ENCODE measurements around the gene BCL11B. TPM values are rescaled to one million over a fixed set of nuclear protein-coding genes. Genes with fewer than 3 reads are reported as not detected.

Gene BCL11B
- total and polyA plus RNA-seq, 11 donors = 0.04 to 2.1 (median 0.15) TPM; not detected in 3

- H3K36me3 ChIP-seq = no peaks in the 10 kb centered on the region
- H3K4me1 ChIP-seq = no peaks in the 10 kb centered on the region
- H3K9me3 ChIP-seq = no peaks in the 10 kb centered on the region
- DNase-seq (no peak), ATAC-seq (no peak)
- intact Hi-C loops (cut with DNase I) = no loop called here
- TF ChIP-seq POLR2A (IDR thresholded peaks at IDR 0.05) = no peak
- TF ChIP-seq, protein P1, sequence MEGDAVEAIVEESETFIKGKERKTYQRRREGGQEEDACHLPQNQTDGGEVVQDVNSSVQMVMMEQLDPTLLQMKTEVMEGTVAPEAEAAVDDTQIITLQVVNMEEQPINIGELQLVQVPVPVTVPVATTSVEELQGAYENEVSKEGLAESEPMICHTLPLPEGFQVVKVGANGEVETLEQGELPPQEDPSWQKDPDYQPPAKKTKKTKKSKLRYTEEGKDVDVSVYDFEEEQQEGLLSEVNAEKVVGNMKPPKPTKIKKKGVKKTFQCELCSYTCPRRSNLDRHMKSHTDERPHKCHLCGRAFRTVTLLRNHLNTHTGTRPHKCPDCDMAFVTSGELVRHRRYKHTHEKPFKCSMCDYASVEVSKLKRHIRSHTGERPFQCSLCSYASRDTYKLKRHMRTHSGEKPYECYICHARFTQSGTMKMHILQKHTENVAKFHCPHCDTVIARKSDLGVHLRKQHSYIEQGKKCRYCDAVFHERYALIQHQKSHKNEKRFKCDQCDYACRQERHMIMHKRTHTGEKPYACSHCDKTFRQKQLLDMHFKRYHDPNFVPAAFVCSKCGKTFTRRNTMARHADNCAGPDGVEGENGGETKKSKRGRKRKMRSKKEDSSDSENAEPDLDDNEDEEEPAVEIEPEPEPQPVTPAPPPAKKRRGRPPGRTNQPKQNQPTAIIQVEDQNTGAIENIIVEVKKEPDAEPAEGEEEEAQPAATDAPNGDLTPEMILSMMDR (IDR thresholded peaks at IDR 0.05) = no peak
- peaks cover 0 to 28% (median 6%) of the 10 kb centered on the region in 9 donors for H3K27me3 ChIP-seq
- no peak overlapping the region for H3K27ac ChIP-seq
- H3K4me3 ChIP-seq = no peak overlapping the region
- WGBS, 4 donors = 51 to 64% (median 61%) methylated on average over 3 to 4 of the region's 4 CpGs
These were observed 146.2 kb downstream of the BCL11B start for GRCh38 chr14:99125616-99126431.

DNA sequence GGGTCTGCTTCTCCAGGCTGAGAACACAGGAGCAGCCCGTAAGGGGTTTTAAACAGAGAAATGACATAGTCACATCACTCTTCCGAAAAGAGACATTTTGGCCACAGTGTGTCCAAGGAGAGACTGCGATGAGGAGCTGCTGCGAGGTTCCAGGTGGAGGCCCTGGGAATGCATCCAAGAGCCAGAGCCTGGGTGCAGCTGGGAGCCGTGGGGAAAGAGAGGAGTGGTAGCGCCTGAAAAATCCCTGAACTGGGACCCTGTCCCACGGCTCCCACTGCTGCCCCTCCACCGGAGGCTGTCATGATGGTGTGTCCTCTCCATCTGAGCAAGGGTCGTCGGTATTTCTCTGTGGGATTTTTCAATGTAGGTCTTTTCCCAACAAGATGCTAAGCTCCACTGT is 146.9 kb downstream of the BCL11B start:
- no peak overlapping the region for H3K27ac ChIP-seq
- no peak for TF ChIP-seq POLR2A (IDR thresholded peaks at IDR 0.05)
- TF ChIP-seq, protein P1 (IDR thresholded peaks at IDR 0.05) = no peak
- no peak for DNase-seq
- intact Hi-C loops (cut with DNase I) = no loop called here
- 75 to 83% (median 80%) methylated on average over 10 of the region's 10 CpGs for WGBS, 4 donors
- no peak overlapping the region for H3K4me3 ChIP-seq
- H3K27me3 ChIP-seq = peaks cover 0 to 35% (median 6%) of the 10 kb centered on the region in 9 donors
- H3K36me3 ChIP-seq = no peaks in the 10 kb centered on the region
- no peaks in the 10 kb centered on the region for H3K4me1 ChIP-seq
- no peak for ATAC-seq
- no peaks in the 10 kb centered on the region for H3K9me3 ChIP-seq

GRCh38 chr14:99124482-99125105 is 147.4 kb downstream of the BCL11B start:
- Histone ChIP-seq H3K4me3 (no peak overlapping the region), H3K27me3 (peaks cover 0 to 41% (median 6%) of the 10 kb centered on the region in 9 donors), H3K9me3 (no peaks in the 10 kb centered on the region), H3K27ac (no peak overlapping the region), H3K36me3 (no peaks in the 10 kb centered on the region), H3K4me1 (no peaks in the 10 kb centered on the region)
- DNase-seq (no peak), ATAC-seq (no peak)
- intact Hi-C loops (cut with DNase I) = no loop called here
- TF ChIP-seq, protein P1 (IDR thresholded peaks at IDR 0.05) = no peak
- no peak for TF ChIP-seq POLR2A (IDR thresholded peaks at IDR 0.05)
- WGBS, 4 donors = 67 to 91% (median 84%) methylated on average over 7 to 10 of the region's 10 CpGs

GRCh38 chr14:99123208-99123870 is 148.7 kb downstream of the BCL11B start:
- no peak for TF ChIP-seq POLR2A (IDR thresholded peaks at IDR 0.05)
- TF ChIP-seq, protein P1 (IDR thresholded peaks at IDR 0.05) = no peak
- WGBS, 4 donors = 85 to 89% (median 86%) methylated on average over 8 to 9 of the region's 9 CpGs
- no peak for ATAC-seq

More at GRCh38 chr14:99123208-99123870, 148.7 kb downstream of the BCL11B start:
- Histone ChIP-seq H3K4me3 (no peak overlapping the region), H3K4me1 (no peaks in the 10 kb centered on the region), H3K27me3 (peaks cover 0 to 53% (median 15%) of the 10 kb centered on the region in 9 donors), H3K27ac (no peak overlapping the region), H3K9me3 (no peaks in the 10 kb centered on the region), H3K36me3 (no peaks in the 10 kb centered on the region)
- DNase-seq = no peak
- intact Hi-C loops (cut with DNase I) = no loop called here
